Testis (tissue), 3 donors: Measurements from ENCODE around the gene MINDY4. TPM values are rescaled to one million over a fixed set of nuclear protein-coding genes. Genes with fewer than 3 reads are reported as not detected.

Experiments
- DNase-seq: peaks from one replicate; pipeline ENCODE4 v3.0.0-alpha.2; 2019
- H3K27ac ChIP-seq, 2 donors: fragments of 200-600 bp; sonication (generic); one replicate each; pipeline ENCODE4 v1.5.1; 2019
- H3K27me3 ChIP-seq: fragments of 200-600 bp; sonication (generic); one replicate; pipeline ENCODE4 v1.5.1; 2019
- H3K36me3 ChIP-seq: fragments of 200-600 bp; sonication (generic); one replicate; pipeline ENCODE4 v1.5.1; 2017; ENCODE audit warnings: low read depth; ENCODE audit errors: missing control alignments
- H3K4me1 ChIP-seq: fragments of 200-600 bp; sonication (generic); one replicate; pipeline ENCODE4 v1.5.1; 2019
- H3K4me3 ChIP-seq, 2 donors: fragments of 200-600 bp; sonication (generic); one replicate each; pipeline ENCODE4 v1.5.1; 2017 to 2019
- H3K9me3 ChIP-seq: fragments of 200-600 bp; sonication (generic); one replicate; pipeline ENCODE4 v1.5.1; 2017
- POLR2A ChIP-seq: fragments of 450-650 bp; IDR thresholded peaks from one replicate; pipeline ENCODE4 v1.6.1; 2017; ENCODE audit warnings: antibody characterized with exemption, mild to moderate bottlenecking, moderate library complexity
- WGBS, 2 donors: methylation state at CpG; one replicate each; pipeline ENCODE4 v1.1.5; 2018; 5-methylcytosine and 5-hydroxymethylcytosine counted together
- intact Hi-C: fragments of 100-400 bp; cut with DNase I; formaldehyde crosslinking; loops from one replicate; pipeline ENCODE4 v1.15.1; 2023; ENCODE audit warnings: low total_unique reads
- polyA plus RNA-seq: library from polyadenylated mRNA; stranded (reverse); fragments of 350-450 nt; fragmentation: Illumina TruSeq; extraction: RNeasy Lipid Tissue Mini Kit (QIAGEN cat#74804); gene quantifications from one replicate; pipeline ENCODE4 v1.2.3, GENCODE V29; 2014; ENCODE audit warnings: low read depth, low replicate concordance; ENCODE audit not compliant: insufficient read depth
- total RNA-seq, 2 donors: library from RNA; depleted of rRNA; stranded (reverse); fragments of >200 nt; gene quantifications; one replicate each; pipeline ENCODE4 v1.2.3, GENCODE V29; 2016
- TF ChIP-seq, protein P1 (sequence below), 3 experiments: fragments of 450-650 bp in 2 of 3; fragments of 200-600 bp in 1 of 3; sonication (generic) in 1 of 3; IDR thresholded peaks; one replicate each; pipeline ENCODE4 v1.5.1; 2016 to 2019; ENCODE audit warnings: antibody characterized with exemption in 3 of 3, mild to moderate bottlenecking in 2 of 3, moderate library complexity in 1 of 3

The MINDY4 gene
- total and polyA plus RNA-seq, 3 donors from 2014 or later, result 25.3 to 51.7 (median 47.6) TPM

DNA sequence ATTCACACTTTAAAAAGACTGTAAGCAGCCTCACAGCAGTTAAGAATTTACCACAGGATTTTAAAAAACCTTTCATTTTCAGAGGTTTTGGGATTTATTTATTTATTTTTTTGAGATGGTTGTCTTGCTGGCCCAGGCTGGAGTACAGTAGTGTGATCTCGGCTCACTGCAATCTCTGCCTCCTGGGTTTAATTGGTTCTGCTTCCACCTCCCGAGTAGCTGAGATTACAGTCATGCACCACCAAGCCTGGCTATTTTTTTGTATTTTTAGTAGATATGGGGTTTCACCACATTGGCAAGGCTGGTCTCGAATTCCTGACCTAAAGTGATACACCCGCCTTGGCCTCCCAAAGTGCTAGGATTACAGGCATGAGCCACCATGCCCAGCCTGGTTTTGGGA is 19.1 kb downstream of the MINDY4 start:
- no peak overlapping the region for H3K27ac ChIP-seq

DNA sequence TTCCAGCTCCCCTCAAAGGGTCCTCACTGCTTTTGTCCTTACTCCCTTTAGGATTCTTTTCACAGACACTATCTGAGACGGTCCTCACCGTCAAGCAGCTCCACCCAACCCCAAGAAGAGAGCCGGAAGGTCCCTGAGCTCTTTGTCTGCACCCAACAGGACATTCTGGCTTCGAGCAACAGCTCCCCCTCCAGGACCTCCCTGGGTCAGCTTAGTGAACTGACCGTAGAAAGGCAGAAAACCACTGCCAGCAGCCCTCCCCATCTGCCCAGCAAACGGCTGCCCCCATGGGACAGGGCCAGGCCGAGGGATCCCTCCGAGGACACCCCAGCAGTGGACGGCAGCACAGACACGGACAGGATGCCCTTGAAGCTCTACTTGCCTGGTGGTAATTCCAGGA is 19.9 kb downstream of the MINDY4 start:
- no peak for TF ChIP-seq POLR2A
- TF ChIP-seq, protein P1, sequence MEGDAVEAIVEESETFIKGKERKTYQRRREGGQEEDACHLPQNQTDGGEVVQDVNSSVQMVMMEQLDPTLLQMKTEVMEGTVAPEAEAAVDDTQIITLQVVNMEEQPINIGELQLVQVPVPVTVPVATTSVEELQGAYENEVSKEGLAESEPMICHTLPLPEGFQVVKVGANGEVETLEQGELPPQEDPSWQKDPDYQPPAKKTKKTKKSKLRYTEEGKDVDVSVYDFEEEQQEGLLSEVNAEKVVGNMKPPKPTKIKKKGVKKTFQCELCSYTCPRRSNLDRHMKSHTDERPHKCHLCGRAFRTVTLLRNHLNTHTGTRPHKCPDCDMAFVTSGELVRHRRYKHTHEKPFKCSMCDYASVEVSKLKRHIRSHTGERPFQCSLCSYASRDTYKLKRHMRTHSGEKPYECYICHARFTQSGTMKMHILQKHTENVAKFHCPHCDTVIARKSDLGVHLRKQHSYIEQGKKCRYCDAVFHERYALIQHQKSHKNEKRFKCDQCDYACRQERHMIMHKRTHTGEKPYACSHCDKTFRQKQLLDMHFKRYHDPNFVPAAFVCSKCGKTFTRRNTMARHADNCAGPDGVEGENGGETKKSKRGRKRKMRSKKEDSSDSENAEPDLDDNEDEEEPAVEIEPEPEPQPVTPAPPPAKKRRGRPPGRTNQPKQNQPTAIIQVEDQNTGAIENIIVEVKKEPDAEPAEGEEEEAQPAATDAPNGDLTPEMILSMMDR (IDR thresholded peaks at IDR 0.05), result no peak
- Histone ChIP-seq H3K4me1 (peaks cover under 1% of the 10 kb centered on the region), H3K27ac (no peak overlapping the region), H3K4me3 (no peak overlapping the region), H3K9me3 (no peaks in the 10 kb centered on the region), H3K36me3 (no peaks in the 10 kb centered on the region), H3K27me3 (no peaks in the 10 kb centered on the region)
- no peak for DNase-seq
- 64 to 69% methylated on average over 4 to 10 of the region's 10 CpGs for WGBS, 2 donors
- intact Hi-C loops, result no loop called here

More for the DNA sequence above, 19.1 kb downstream of the MINDY4 start:
- Histone ChIP-seq H3K4me1 (no peaks in the 10 kb centered on the region), H3K4me3 (no peak overlapping the region), H3K9me3 (no peaks in the 10 kb centered on the region), H3K27me3 (no peaks in the 10 kb centered on the region), H3K36me3 (no peaks in the 10 kb centered on the region)
- 81 to 92% methylated on average over 4 of the region's 4 CpGs for WGBS, 2 donors
- intact Hi-C loops, result no loop called here
- no peak for TF ChIP-seq POLR2A
- TF ChIP-seq, protein P1 (IDR thresholded peaks at IDR 0.05), result no peak
- no peak for DNase-seq

- Histone ChIP-seq H3K36me3 (no peaks in the 10 kb centered on the region), H3K27ac (no peak overlapping the region), H3K4me3 (no peak overlapping the region), H3K4me1 (peaks cover 11% of the 10 kb centered on the region), H3K27me3 (no peaks in the 10 kb centered on the region), H3K9me3 (no peaks in the 10 kb centered on the region)
- intact Hi-C loops, result no loop called here
- TF ChIP-seq POLR2A, result no peak
- TF ChIP-seq, protein P1 (IDR thresholded peaks at IDR 0.05), result no peak
- DNase-seq, result no peak
- 64 to 75% methylated on average over 2 of the region's 2 CpGs for WGBS, 2 donors
Measured at GRCh38 chr7:30795161-30795948, 24.1 kb downstream of the MINDY4 start.

DNA sequence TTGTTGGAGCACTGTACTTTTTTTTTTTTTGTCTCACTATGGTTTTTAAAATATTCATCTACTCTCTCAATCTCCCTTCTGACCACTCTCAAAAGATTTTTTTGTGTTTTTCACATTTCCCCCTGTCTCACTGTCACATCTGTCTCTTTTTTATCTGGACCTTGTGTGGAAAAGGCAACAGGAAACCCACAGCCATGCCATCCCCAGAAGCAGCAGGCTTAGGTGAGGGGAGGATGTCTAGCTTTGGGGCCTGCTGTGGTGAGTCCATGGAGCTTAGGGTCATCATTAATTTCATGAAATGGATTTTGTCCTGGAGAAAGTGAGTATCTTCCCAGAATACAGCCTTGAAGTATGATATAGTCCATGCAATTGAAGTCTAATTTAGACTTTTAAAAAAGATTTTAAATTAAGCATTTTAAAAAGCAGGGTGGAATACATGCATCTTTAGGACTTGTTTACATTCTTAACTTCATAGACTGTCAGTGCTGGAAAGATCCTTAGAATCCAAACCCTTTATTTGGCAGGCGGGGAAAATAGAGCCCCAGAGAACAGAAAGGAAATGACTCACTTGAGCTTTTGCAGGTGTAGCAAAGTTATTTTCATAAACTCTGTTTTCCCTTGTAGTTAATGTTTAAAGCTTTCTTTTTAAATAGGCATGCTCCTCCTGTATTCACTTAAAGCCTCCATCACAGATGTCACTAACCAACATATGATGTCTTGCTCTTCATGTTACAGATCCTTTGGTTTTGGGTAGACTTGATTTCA is 25.1 kb downstream of the MINDY4 start:
- intact Hi-C loops, result no loop called here
- Histone ChIP-seq H3K9me3 (no peaks in the 10 kb centered on the region), H3K27ac (peak overlapping the region in 1 of 2 donors; percentile 7), H3K36me3 (no peaks in the 10 kb centered on the region), H3K4me3 (no peak overlapping the region), H3K4me1 (peaks cover 11% of the 10 kb centered on the region), H3K27me3 (no peaks in the 10 kb centered on the region)
- no peak for DNase-seq
- WGBS, 2 donors, result 58 to 74% methylated on average over 1 of the region's 1 CpG
- TF ChIP-seq, protein P1 (IDR thresholded peaks at IDR 0.05), result no peak
- TF ChIP-seq POLR2A, result no peak
